OCI-LY3 (cell line): ENCODE results near the gene CHGA.

Experiments
- H2AFZ ChIP-seq: fragments of 200-600, 300-600 bp; shearing (Covaris generic); 2 replicates; pipeline ENCODE4 v1.6.0; 2014; ENCODE audit warnings: antibody characterized with exemption, low read depth, low read length
- H3K27ac ChIP-seq: fragments of 200-600, 300-600 bp; sonication (generic); 2 replicates; pipeline ENCODE4 v1.5.1; 2014; ENCODE audit warnings: mild to moderate bottlenecking, low read length, moderate library complexity, mixed read lengths
- H3K27me3 ChIP-seq: fragments of 200-600, 300-600 bp; sonication (generic); 2 replicates; pipeline ENCODE4 v1.6.1; 2014; ENCODE audit warnings: low read depth, low read length, mixed read lengths
- H3K36me3 ChIP-seq: fragments of 200-600, 300-600 bp; sonication (generic); replicated peaks from 2 replicates; pipeline ENCODE3; 2014; ENCODE audit warnings: low read depth, low read length, mixed read lengths
- H3K4me1 ChIP-seq: fragments of 300-600, 200-600 bp; sonication (generic); 2 replicates; pipeline ENCODE4 v1.6.1; 2014; ENCODE audit warnings: low read length, mixed read lengths
- H3K4me2 ChIP-seq: fragments of 200-600, 300-600 bp; sonication (generic); 2 replicates; pipeline ENCODE4 v1.6.1; 2014; ENCODE audit warnings: low read length, mixed read lengths
- H3K4me3 ChIP-seq: fragments of 300-600, 200-600 bp; sonication (generic); 2 replicates; pipeline ENCODE4 v1.5.1; 2014; ENCODE audit warnings: antibody characterized with exemption, mild to moderate bottlenecking, low read length, moderate library complexity
- H3K79me2 ChIP-seq: fragments of 300-600, 200-600 bp; shearing (Covaris generic); 2 replicates; pipeline ENCODE4 v1.6.1; 2014; ENCODE audit warnings: mild to moderate bottlenecking, low read length, mixed read lengths
- H3K9ac ChIP-seq: fragments of 300-600, 200-600 bp; shearing (Covaris generic); 2 replicates; pipeline ENCODE4 v1.6.0; 2014; ENCODE audit warnings: mild to moderate bottlenecking, low read length, moderate library complexity
- H3K9me3 ChIP-seq: fragments of 200-600, 300-600 bp; shearing (Covaris generic); 2 replicates; pipeline ENCODE4 v1.6.1; 2014; ENCODE audit warnings: low read length, mixed read lengths; ENCODE audit not compliant: insufficient read depth
- H4K20me1 ChIP-seq: fragments of 200-600, 300-600 bp; sonication (generic); 2 replicates; pipeline ENCODE4 v1.6.1; 2016; ENCODE audit warnings: low read length, mixed read lengths; ENCODE audit not compliant: insufficient read depth
- EZH2phosphoT487 ChIP-seq: fragments of 200-600 bp; shearing (Covaris generic); IDR thresholded peaks from 2 replicates; pipeline ENCODE4 v1.6.1; 2018; ENCODE audit warnings: antibody characterized with exemption, mixed run types, low read depth
- TF ChIP-seq, protein P1 (sequence below): fragments of 200-600, 300-600 bp; sonication (generic); IDR thresholded peaks from 2 replicates; pipeline ENCODE4 v1.5.1; 2014; ENCODE audit warnings: antibody characterized with exemption, low read length, low read depth

The CHGA gene, protein sequence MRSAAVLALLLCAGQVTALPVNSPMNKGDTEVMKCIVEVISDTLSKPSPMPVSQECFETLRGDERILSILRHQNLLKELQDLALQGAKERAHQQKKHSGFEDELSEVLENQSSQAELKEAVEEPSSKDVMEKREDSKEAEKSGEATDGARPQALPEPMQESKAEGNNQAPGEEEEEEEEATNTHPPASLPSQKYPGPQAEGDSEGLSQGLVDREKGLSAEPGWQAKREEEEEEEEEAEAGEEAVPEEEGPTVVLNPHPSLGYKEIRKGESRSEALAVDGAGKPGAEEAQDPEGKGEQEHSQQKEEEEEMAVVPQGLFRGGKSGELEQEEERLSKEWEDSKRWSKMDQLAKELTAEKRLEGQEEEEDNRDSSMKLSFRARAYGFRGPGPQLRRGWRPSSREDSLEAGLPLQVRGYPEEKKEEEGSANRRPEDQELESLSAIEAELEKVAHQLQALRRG

DNA sequence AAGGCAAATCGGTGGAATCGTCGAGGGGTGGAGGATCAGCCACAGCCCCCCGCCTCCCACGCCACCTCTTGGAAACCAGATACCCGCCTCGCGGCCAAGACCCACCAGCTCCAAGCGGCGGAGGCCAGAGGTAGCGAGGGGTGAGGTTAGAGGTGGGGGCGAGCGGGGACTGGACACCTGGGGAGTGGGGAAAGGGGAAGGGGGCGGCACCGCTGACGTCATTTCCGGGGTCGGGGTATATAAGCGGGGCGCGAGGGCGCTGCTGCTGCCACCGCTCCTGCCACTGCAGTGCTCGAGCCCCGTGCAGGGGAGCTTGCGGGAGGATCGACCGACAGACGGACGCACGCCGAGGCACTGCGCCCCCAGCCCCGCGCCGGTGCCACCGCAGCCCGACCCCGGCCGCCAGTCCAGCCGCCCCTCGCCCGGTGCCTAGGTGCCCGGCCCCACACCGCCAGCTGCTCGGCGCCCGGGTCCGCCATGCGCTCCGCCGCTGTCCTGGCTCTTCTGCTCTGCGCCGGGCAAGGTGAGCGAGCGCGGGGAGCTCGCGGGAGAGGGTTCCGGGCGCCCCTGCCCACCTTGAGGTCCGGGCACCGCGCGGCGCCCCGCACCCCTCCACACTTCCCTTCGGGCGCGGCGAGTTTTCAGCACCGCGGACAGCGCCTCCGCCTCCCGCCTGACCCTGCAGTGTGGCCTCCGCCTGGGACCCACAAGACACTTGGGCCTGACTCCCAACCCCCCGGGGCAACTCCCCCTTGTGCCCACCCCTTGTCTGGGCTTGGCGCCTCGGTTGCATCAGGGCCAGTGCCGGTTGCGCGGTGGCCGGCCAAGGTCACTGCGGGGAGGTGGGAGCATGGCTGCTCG, at the start of gene CHGA:
TSS of gene CHGA (plus strand) at position 268 of the 861 bp plus-strand sequence. CDS start at position 478, 210 bp downstream.
- H3K27me3 ChIP-seq = peaks cover 5% of the 10 kb centered on the region; the same call in 1 of the 2 replicates
- peak within 1 kb of the TSS; percentile 11; the same call in 1 of the 2 replicates for H3K4me2 ChIP-seq
- no peak for TF ChIP-seq EZH2phosphoT487
- TF ChIP-seq, protein P1, sequence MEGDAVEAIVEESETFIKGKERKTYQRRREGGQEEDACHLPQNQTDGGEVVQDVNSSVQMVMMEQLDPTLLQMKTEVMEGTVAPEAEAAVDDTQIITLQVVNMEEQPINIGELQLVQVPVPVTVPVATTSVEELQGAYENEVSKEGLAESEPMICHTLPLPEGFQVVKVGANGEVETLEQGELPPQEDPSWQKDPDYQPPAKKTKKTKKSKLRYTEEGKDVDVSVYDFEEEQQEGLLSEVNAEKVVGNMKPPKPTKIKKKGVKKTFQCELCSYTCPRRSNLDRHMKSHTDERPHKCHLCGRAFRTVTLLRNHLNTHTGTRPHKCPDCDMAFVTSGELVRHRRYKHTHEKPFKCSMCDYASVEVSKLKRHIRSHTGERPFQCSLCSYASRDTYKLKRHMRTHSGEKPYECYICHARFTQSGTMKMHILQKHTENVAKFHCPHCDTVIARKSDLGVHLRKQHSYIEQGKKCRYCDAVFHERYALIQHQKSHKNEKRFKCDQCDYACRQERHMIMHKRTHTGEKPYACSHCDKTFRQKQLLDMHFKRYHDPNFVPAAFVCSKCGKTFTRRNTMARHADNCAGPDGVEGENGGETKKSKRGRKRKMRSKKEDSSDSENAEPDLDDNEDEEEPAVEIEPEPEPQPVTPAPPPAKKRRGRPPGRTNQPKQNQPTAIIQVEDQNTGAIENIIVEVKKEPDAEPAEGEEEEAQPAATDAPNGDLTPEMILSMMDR = no peak
- peaks cover 8% of the 10 kb centered on the region for H3K4me1 ChIP-seq
- H3K79me2 ChIP-seq = no peaks in the 10 kb centered on the region
- H4K20me1 ChIP-seq = no peaks in the 10 kb centered on the region
- no peaks in the 10 kb centered on the region for H3K9me3 ChIP-seq
- no peak within 1 kb of the TSS for H3K27ac ChIP-seq
- no peaks in the 10 kb centered on the region for H3K36me3 ChIP-seq
- H2AFZ ChIP-seq = no peak within 1 kb of the TSS
- no peak within 1 kb of the TSS for H3K9ac ChIP-seq
- no peak within 1 kb of the TSS for H3K4me3 ChIP-seq

DNA sequence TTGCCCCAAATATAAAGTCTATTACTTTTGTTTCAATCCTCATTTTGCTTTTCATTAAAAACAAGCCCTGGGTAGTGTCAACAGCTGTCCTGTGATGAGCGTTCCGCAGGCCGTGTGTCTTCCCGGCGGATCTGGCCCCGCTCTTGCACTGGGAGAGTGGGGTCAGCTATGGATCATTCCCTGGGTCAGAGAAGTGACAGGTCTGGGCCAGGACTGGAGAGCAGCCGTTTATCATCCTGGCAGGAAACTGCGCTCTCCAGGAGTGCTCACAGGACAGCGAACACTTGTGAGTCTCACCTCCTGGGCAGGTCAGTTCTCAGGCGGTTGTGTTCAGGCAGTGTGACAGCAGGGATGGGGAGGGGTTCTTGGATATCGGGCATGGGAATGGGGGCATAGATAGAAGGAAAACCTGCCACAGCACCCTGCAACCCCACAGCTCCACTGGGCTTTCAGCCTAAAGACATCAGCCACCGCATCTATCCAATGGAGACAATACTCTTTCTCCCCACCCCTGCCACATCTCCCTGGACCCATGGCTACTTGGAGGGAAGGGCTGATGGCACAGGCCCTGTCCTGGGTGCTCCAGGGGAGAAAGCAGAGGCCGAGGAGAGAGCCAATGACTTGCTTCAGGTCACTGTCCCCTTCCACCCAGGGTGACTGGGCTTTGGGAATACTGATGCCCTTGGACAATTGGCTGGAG, 47.8 kb upstream of the CHGA start:
- no peak overlapping the region for H3K4me2 ChIP-seq
- H3K36me3 ChIP-seq = no peaks in the 10 kb centered on the region
- no peak overlapping the region for H2AFZ ChIP-seq
- TF ChIP-seq, protein P1 = no peak
- no peak for TF ChIP-seq EZH2phosphoT487
- H3K27ac ChIP-seq = no peak overlapping the region
- H3K9ac ChIP-seq = no peak overlapping the region
- peaks cover 34% of the 10 kb centered on the region for H3K27me3 ChIP-seq
- no peaks in the 10 kb centered on the region for H3K4me1 ChIP-seq
- no peaks in the 10 kb centered on the region for H3K9me3 ChIP-seq
- no peaks in the 10 kb centered on the region for H3K79me2 ChIP-seq
- H4K20me1 ChIP-seq = no peaks in the 10 kb centered on the region
- no peak overlapping the region for H3K4me3 ChIP-seq

DNA sequence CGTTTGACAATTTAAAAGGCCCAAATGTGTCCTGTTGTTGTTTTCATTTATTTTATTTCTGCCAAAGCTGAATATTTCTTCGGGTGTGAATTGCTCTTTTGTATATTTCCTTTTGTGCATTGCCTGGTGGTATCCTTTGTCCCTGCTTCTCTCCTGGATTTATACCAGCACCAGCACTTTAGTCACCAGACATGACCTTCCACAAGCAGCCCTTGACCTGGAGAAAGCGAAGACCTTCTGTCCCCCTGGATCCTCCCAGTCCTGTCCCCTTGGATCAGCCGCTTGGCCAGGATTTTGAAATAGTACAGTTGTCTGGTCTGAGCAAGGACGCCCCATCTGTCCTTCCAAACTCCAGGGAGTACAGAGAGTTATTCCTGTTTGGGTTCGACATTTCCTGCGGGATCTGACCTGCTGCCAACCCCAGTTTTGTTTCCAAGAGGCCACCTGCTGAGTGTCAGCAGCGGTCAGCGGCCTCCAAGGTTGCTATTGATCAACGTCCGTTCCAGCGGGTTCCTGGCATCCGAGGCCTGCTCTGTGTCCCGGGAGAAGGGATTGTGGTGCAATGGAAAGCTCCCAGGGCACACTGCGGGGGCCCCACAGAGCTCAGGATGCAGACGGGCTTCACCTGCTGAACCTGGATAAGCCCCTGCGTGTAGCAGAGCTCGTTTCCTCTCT, 45.1 kb upstream of the CHGA start:
- Histone ChIP-seq H3K9ac (no peak overlapping the region), H3K4me3 (no peak overlapping the region), H3K9me3 (no peaks in the 10 kb centered on the region), H3K4me1 (no peaks in the 10 kb centered on the region), H3K27me3 (peaks cover 34% of the 10 kb centered on the region), H3K36me3 (no peaks in the 10 kb centered on the region), H3K4me2 (no peak overlapping the region), H3K79me2 (no peaks in the 10 kb centered on the region), H4K20me1 (no peaks in the 10 kb centered on the region), H2AFZ (no peak overlapping the region), H3K27ac (no peak overlapping the region)
- TF ChIP-seq, protein P1 = no peak
- no peak for TF ChIP-seq EZH2phosphoT487
